ENCODE measurements around the gene IGFBP6. TPM values are rescaled to one million over a fixed set of nuclear protein-coding genes. Genes with fewer than 3 reads are reported as not detected.
"Not testable (repeated sequence)": the region's sequence is repeated elsewhere in the genome, so short reads cannot be mapped to it uniquely, and the experiment has no call there.

Gene IGFBP6
- total and polyA plus RNA-seq, 2 donors (not counting 1 experiment from before 2014, with no cell fraction given), result 0.30 TPM; not detected in 1

DNA sequence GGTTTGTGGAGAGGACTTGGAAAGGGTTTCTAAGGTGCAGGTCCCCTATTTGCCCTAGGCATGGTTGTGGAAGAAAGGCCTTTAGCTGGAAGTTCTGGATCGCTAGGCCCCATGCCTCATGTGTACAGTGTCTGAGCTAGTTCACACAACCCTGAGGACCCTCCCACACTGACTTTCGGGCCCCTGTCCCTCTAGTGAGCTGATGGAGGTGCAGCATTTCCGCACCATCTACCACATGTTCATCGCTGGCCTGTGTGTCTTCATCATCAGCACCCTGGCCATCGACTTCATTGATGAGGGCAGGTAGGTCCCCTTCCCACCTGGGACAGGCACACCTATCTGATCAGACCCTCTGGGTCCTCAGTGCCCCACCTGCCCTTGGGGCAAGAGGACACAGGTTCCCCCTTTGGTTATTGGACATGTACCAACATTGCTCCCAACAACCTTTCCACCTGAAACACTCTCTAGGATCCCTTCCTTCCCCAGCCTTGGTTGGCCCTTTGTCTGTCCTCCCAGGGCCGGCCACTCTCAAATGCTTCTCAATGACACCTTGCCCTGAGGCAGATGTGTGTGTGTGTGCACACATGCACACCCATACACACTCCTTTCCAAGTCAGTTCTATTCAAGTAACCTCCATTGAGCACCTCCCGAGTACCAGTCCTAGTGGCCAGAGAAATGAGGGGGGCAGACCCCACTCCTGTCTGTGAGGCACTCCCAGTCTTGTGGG, 8.4 kb downstream of the IGFBP6 start:
- ChIA-PET POLR2A (no interaction called here), CTCF (no interaction called here)
- H3K9me3 Mint-ChIP-seq (ENCODE audit: insufficient read depth), result no peaks in the 10 kb centered on the region
- Histone ChIP-seq H3K27ac (ENCODE audit: low read length in 2 of 2) (no peak overlapping the region), H2AFZ (ENCODE audit: insufficient read depth, low read depth, low read length, poor library complexity, severe bottlenecking) (no peak overlapping the region), H3K9ac (ENCODE audit: low read length) (no peak overlapping the region), H4K20me1 (ENCODE audit: control insufficient read depth, insufficient read depth, low read length, poor library complexity, severe bottlenecking) (no peaks in the 10 kb centered on the region), H3K4me3 (ENCODE audit: control extremely low read depth in 1 of 5, extremely low read depth in 1 of 5, insufficient read depth in 1 of 5, low read depth in 2 of 5, low read length in 4 of 5) (no peak overlapping the region), H3K27me3 (replicated peaks in 1 of 4; ENCODE audit: control extremely low read depth in 1 of 4, control insufficient read depth in 3 of 4, insufficient read depth in 4 of 4, low read length in 3 of 4) (no peaks in the 10 kb centered on the region), H3K36me3 (replicated peaks in 1 of 2; ENCODE audit: control extremely low read depth in 1 of 2, control insufficient read depth in 1 of 2, extremely low read depth in 1 of 2, insufficient read depth in 2 of 2, low read length in 1 of 2) (no peaks in the 10 kb centered on the region), H3K4me1 (ENCODE audit: control insufficient read depth in 2 of 2, insufficient read depth in 2 of 2, low read length in 2 of 2) (peaks cover 19 to 25% of the 10 kb centered on the region in 2 donors), H3K79me2 (ENCODE audit: control insufficient read depth, insufficient read depth, low read length) (no peaks in the 10 kb centered on the region), H3K9me3 (ENCODE audit: control extremely low read depth in 1 of 3, control insufficient read depth in 2 of 3, insufficient read depth in 1 of 3, low read length in 2 of 3) (no peaks in the 10 kb centered on the region), H3K4me2 (replicated peaks; ENCODE audit: low read depth, low read length, poor library complexity, severe bottlenecking) (no peak overlapping the region)
- ATAC-seq (ENCODE audit: low read depth), result no peak
- no peak for DNase-seq
- intact Hi-C loops (cut with micrococcal nuclease), result no loop called here
- WGBS (ENCODE audit: insufficient coverage), result 93% methylated on average over 4 of the region's 7 CpGs
- no peak overlapping the region for H3K4me3 Mint-ChIP-seq
- H3K27me3 Mint-ChIP-seq, result peaks cover 3% of the 10 kb centered on the region
- no peak overlapping the region for H3K27ac Mint-ChIP-seq
- no peak for TF ChIP-seq EZH2 (IDR thresholded peaks at IDR 0.05; ENCODE audit: borderline replicate concordance, insufficient read depth, low read depth, low read length, poor library complexity, severe bottlenecking)
- TF ChIP-seq, protein P1, sequence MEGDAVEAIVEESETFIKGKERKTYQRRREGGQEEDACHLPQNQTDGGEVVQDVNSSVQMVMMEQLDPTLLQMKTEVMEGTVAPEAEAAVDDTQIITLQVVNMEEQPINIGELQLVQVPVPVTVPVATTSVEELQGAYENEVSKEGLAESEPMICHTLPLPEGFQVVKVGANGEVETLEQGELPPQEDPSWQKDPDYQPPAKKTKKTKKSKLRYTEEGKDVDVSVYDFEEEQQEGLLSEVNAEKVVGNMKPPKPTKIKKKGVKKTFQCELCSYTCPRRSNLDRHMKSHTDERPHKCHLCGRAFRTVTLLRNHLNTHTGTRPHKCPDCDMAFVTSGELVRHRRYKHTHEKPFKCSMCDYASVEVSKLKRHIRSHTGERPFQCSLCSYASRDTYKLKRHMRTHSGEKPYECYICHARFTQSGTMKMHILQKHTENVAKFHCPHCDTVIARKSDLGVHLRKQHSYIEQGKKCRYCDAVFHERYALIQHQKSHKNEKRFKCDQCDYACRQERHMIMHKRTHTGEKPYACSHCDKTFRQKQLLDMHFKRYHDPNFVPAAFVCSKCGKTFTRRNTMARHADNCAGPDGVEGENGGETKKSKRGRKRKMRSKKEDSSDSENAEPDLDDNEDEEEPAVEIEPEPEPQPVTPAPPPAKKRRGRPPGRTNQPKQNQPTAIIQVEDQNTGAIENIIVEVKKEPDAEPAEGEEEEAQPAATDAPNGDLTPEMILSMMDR (IDR thresholded peaks at IDR 0.05), result no peak
- peaks cover 14% of the 10 kb centered on the region for H3K4me1 Mint-ChIP-seq

- no peak for TF ChIP-seq EZH2 (IDR thresholded peaks at IDR 0.05; ENCODE audit: borderline replicate concordance, insufficient read depth, low read depth, low read length, poor library complexity, severe bottlenecking)
- TF ChIP-seq, protein P1 (IDR thresholded peaks at IDR 0.05), result no peak
- Histone ChIP-seq H3K27me3 (replicated peaks in 1 of 4; ENCODE audit: control extremely low read depth in 1 of 4, control insufficient read depth in 3 of 4, insufficient read depth in 4 of 4, low read length in 3 of 4) (no peaks in the 10 kb centered on the region), H3K36me3 (replicated peaks in 1 of 2; ENCODE audit: control extremely low read depth in 1 of 2, control insufficient read depth in 1 of 2, extremely low read depth in 1 of 2, insufficient read depth in 2 of 2, low read length in 1 of 2) (no peaks in the 10 kb centered on the region), H3K4me3 (ENCODE audit: control extremely low read depth in 1 of 5, extremely low read depth in 1 of 5, insufficient read depth in 1 of 5, low read depth in 2 of 5, low read length in 4 of 5) (no peak overlapping the region), H2AFZ (ENCODE audit: insufficient read depth, low read depth, low read length, poor library complexity, severe bottlenecking) (no peak overlapping the region), H4K20me1 (ENCODE audit: control insufficient read depth, insufficient read depth, low read length, poor library complexity, severe bottlenecking) (no peaks in the 10 kb centered on the region), H3K4me2 (replicated peaks; ENCODE audit: low read depth, low read length, poor library complexity, severe bottlenecking) (no peak overlapping the region), H3K27ac (ENCODE audit: low read length in 2 of 2) (no peak overlapping the region), H3K4me1 (ENCODE audit: control insufficient read depth in 2 of 2, insufficient read depth in 2 of 2, low read length in 2 of 2) (peaks cover 19 to 23% of the 10 kb centered on the region in 2 donors), H3K9ac (ENCODE audit: low read length) (no peak overlapping the region), H3K79me2 (ENCODE audit: control insufficient read depth, insufficient read depth, low read length) (no peaks in the 10 kb centered on the region), H3K9me3 (ENCODE audit: control extremely low read depth in 1 of 3, control insufficient read depth in 2 of 3, insufficient read depth in 1 of 3, low read length in 2 of 3) (no peaks in the 10 kb centered on the region)
- CTCF ChIA-PET, result interaction anchor here (0.7 kb wide), 1 partner anchor 41 kb away, joined by 3 read pairs; no protein-coding TSS in a partner anchor
- Mint-ChIP-seq H3K27me3 (peaks cover 7% of the 10 kb centered on the region), H3K4me1 (peaks cover 14% of the 10 kb centered on the region), H3K27ac (no peak overlapping the region), H3K4me3 (no peak overlapping the region), H3K9me3 (ENCODE audit: insufficient read depth) (no peaks in the 10 kb centered on the region)
- no CpG with 5 or more reads among the region's 7 CpGs for WGBS (ENCODE audit: insufficient coverage)
- DNase-seq (no peak), ATAC-seq (ENCODE audit: low read depth) (no peak)
- POLR2A ChIA-PET, result no interaction called here
- intact Hi-C loops (cut with micrococcal nuclease), result no loop called here
These were observed 9.7 kb downstream of the IGFBP6 start for GRCh38 chr12:53107122-53107521.

DNA sequence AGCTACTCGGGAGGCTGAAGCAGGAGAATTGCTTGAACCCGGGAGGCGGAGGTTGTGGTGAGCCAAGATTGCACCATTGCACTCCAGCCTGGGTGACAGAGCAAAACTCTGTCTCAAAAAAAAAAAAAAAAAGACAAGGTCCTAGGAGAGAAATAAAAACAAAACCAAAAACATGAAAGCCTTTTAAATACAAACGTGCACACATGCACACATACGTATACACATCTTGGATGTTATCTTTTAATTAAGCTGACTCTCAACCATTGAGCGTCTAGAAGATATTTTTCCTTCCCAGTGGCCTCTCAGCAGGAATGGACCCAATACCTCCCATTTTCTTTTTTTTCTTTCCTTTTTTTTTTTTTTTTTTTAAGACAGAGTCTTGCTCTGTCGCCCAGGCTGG, 15.0 kb downstream of the IGFBP6 start:
- H3K4me1 ChIP-seq (ENCODE audit: control insufficient read depth in 2 of 2, insufficient read depth in 2 of 2, low read length in 2 of 2); H3K27me3 Mint-ChIP-seq; ATAC-seq (ENCODE audit: low read depth); H3K27me3 ChIP-seq (replicated peaks in 1 of 4; ENCODE audit: control extremely low read depth in 1 of 4, control insufficient read depth in 3 of 4, insufficient read depth in 4 of 4, low read length in 3 of 4); H3K4me3 ChIP-seq (ENCODE audit: control extremely low read depth in 1 of 5, extremely low read depth in 1 of 5, insufficient read depth in 1 of 5, low read depth in 2 of 5, low read length in 4 of 5); H3K9me3 Mint-ChIP-seq (ENCODE audit: insufficient read depth); H3K79me2 ChIP-seq (ENCODE audit: control insufficient read depth, insufficient read depth, low read length); H2AFZ ChIP-seq (ENCODE audit: insufficient read depth, low read depth, low read length, poor library complexity, severe bottlenecking); H3K4me1 Mint-ChIP-seq; H3K9ac ChIP-seq (ENCODE audit: low read length); H4K20me1 ChIP-seq (ENCODE audit: control insufficient read depth, insufficient read depth, low read length, poor library complexity, severe bottlenecking); DNase-seq; H3K27ac Mint-ChIP-seq; intact Hi-C loops (cut with micrococcal nuclease); H3K4me3 Mint-ChIP-seq; H3K9me3 ChIP-seq (ENCODE audit: control extremely low read depth in 1 of 3, control insufficient read depth in 2 of 3, insufficient read depth in 1 of 3, low read length in 2 of 3); H3K4me2 ChIP-seq (replicated peaks; ENCODE audit: low read depth, low read length, poor library complexity, severe bottlenecking); H3K27ac ChIP-seq (ENCODE audit: low read length in 2 of 2); H3K36me3 ChIP-seq (replicated peaks in 1 of 2; ENCODE audit: control extremely low read depth in 1 of 2, control insufficient read depth in 1 of 2, extremely low read depth in 1 of 2, insufficient read depth in 2 of 2, low read length in 1 of 2): not testable (repeated sequence)
- ChIA-PET POLR2A (interaction anchor here (0.6 kb wide), 1 partner anchor 364 kb away, joined by 4 read pairs; no protein-coding TSS in a partner anchor), CTCF (interaction anchor here (0.7 kb wide), 1 partner anchor 22 kb away, joined by 3 read pairs; no protein-coding TSS in a partner anchor)
- 94% methylated on average over 3 of the region's 7 CpGs for WGBS (ENCODE audit: insufficient coverage)

All from B cell (primary cell).